ENCODE data around the gene RELA. TPM values are rescaled to one million over a fixed set of nuclear protein-coding genes. Genes with fewer than 3 reads are reported as not detected.

RELA gene
- total and polyA plus RNA-seq, 2 donors (not counting 3 experiments of a cell fraction or from before 2014, with no cell fraction given): 78.7 to 105 TPM

GRCh38 chr11:65640483-65641296, 22.0 kb downstream of the RELA start:
- peaks cover 48% of the 10 kb centered on the region for H3K4me1 ChIP-seq (ENCODE audit: control insufficient read depth, extremely low read depth, insufficient read depth, low read length)
- TF ChIP-seq CTCF (IDR thresholded peaks at IDR 0.05; ENCODE audit: extremely low read depth in 1 of 2, insufficient read depth in 1 of 2, low read depth in 1 of 2, low read length in 2 of 2) (no peak), EZH2 (IDR thresholded peaks at IDR 0.05; ENCODE audit: borderline replicate concordance, low read depth, low read length, severe bottlenecking) (no peak), MAX (IDR thresholded peaks at IDR 0.05; ENCODE audit: insufficient read depth, insufficient read length) (no peak), FOS (IDR thresholded peaks at IDR 0.05; ENCODE audit: borderline replicate concordance, insufficient read depth, low read length) (no peak), GATA2 (IDR thresholded peaks at IDR 0.05; ENCODE audit: insufficient read depth, insufficient read length, low read depth, low read length) (no peak)
- no peaks in the 10 kb centered on the region for H3K9me1 ChIP-seq (replicated peaks; ENCODE audit: control insufficient read depth, extremely low read depth, insufficient read depth, low read length)
- FAIRE-seq (no peak), DNase-seq (ENCODE audit: low read depth, low spot score) (no peak)
- no peak overlapping the region for H2AFZ ChIP-seq (ENCODE audit: low read depth, low read length)
- POLR2A ChIA-PET: no interaction called here
- CTCF ChIA-PET: interaction anchor here (1.5 kb wide), 1 partner anchor 48 kb away, joined by 3 read pairs; no protein-coding TSS in a partner anchor
- H4K20me1 ChIP-seq (replicated peaks; ENCODE audit: control insufficient read depth, extremely low read depth, insufficient read depth, low read length): no peaks in the 10 kb centered on the region
- H3K4me2 ChIP-seq (ENCODE audit: insufficient read depth, low read length): peak overlapping the region; percentile 44
- no peaks in the 10 kb centered on the region for H3K27me3 ChIP-seq (ENCODE audit: control insufficient read depth in 2 of 2, insufficient read depth in 2 of 2, low read length in 2 of 2)
- BruUV-seq (replicated peaks): no TSS peak
- H3K4me3 ChIP-seq (replicated peaks in 1 of 3; ENCODE audit: insufficient read depth in 1 of 3, low read depth in 1 of 3, low read length in 3 of 3): no peak overlapping the region
- peak overlapping the region; percentile 48 for H3K27ac ChIP-seq (ENCODE audit: insufficient read depth, low read depth, low read length)
- intact Hi-C loops (cut with micrococcal nuclease): no loop called here
- no peak overlapping the region for H3K9ac ChIP-seq (replicated peaks; ENCODE audit: extremely low read depth, insufficient read depth, low read length)
- H3K9me3 ChIP-seq (replicated peaks; ENCODE audit: control insufficient read depth, insufficient read depth, low read length): no peaks in the 10 kb centered on the region
- H3K79me2 ChIP-seq (ENCODE audit: control insufficient read depth, insufficient read depth, low read length): peaks cover 16% of the 10 kb centered on the region
- H3K36me3 ChIP-seq (ENCODE audit: control insufficient read depth in 2 of 2, extremely low read depth in 1 of 2, insufficient read depth in 2 of 2, low read length in 2 of 2): peaks cover 6 to 24% of the 10 kb centered on the region in 2 experiments
- dilution Hi-C loops (cut with MboI; ENCODE audit: extremely low pct_ligation_motif_present, low sequenced_read_pairs): no loop called here

All from endothelial cell of umbilical vein (primary cell).